ENCODE measurements around the gene SLC41A3.
"Not testable (repeated sequence)": the region's sequence is repeated elsewhere in the genome, so short reads cannot be mapped to it uniquely, and the experiment has no call there.

Gene SLC41A3

DNA sequence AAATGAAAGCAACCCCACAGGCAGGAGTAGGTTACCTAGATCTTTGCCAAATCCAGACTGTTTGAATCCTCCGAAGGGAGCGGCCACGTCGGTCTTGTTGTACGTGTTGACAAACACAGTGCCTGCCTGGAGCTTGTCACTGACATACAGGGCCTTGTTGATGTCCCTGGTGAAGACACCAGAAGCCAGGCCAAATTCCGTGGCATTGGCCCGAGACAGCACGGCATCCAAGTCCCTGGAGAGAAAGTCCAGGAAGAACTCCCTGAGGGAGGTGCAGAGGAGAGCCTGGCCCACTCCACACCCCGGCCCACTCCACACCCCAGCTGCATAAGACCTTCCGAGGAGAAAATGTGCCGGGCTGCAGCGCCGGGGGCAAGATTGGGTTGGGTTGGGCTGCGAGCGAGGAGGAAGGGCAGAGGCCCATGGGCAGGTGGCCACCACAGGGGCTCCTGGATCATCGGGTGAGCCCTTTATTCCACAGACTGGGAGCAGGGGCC lies 21.8 kb upstream of the SLC41A3 start:
- DNase-seq = no peak

DNA sequence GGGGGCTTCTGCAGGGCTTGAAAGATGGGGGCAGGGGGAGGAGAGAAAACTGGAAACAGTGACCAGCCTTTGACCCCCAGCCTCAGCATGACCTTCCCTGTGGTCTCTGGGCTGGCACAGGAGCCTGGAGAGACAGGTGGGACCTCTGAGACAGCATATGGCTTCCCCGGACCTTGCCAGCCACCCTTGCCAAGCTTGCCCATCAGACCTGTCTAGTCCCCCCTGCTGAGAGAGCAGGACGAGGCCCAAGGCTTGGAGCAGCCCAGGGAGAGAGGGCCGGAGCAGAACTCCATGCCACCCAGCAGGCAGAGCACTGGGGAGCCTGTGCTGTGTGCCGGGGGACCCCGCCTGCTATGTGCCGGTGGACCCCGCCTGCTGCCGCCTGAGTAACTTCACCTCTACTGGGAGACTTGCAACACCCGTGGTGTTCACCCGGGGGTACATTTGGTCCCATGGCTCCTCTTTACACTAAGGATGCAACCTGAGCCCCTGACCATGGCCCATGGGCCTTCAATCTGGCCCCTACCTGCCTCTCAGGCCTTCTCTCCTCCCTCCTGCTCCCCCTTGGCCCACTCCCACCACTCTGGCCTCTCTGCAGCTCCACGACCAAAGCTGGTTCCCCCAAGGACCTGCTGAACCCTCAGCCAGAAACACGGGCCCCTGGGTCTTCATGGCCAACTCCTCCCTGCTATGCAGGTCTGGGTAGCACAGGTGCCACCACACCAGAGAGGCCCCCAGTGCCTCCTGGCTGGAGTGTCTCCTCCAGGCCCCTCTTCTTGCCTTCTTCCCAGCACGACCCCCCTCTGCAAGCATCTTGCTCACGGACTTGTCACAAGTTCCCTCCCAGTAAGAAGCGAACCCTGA lies 21.1 kb upstream of the SLC41A3 start:
- DNase-seq = no peak

DNA sequence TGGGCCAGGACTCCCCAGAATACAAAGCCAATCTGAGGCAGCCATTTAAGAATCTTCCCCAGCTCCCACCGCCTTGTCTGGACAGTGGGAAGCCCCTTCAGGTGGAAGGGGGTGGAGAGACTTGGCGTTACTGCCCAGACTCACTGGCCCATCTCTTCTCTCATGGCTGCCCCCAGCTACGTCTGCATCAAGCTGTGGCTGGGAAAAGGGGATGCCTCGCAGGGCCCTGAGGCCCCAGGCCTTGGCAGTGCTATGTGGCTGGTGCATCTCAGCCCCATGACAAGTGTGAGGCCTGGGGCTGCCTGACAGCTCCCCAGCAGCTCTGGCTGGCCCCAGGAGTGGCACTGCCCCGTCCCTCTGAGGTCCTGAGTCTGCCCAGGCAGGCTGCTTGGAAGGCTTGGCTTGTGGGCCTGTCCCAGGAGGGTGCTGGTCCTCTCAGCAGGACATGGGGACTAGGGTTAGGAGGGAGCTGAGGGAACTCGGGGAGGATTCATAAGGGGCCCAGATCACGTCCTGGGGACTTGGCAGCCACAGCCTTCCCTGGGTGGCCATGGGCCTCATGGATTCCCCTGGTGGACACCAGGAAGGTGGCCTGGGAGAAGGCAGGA lies 20.2 kb upstream of the SLC41A3 start:
- DNase-seq = no peak

DNA sequence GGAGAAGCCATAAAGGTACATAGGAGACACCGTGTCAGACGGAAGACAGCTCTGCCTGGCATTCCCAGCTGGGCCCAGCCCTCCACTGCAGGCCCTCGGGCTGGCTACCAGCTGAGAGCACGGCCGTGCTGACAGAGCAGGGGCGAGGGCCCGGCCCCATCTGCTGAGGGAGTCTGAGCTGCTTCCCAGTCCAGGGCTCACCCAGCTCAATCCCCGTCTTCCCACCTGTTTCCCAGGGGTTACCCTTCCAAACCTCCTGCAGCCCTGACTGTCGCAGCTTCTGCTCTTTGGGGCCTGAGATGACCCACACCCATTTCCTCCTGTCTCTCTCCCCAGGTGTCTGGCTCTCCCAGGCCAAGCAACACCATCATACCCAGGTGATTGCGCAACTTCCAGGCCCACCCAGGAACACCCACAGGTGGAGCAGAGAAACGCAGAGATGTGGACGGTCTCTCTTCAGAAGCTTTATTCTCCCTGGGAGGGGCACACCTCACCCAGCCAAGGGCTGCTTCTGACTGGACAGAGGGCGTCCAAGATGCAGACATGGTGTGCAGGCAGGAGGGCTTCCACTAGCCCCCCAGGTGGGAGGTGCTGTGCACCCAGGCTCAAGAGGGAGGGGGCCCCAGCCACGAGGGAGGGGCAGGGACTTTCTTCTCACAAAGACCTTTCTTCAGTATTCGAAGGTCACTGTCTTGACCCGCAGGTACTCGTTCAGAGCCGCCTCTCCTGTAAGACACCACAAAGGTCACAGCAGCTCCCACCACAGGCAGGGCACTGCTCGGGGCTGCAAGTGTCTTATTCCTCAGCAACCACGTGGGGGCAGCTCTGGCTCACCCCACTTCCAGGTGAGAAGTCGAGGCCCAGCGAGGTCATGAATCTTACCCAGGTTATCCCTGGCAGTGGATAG lies 19.4 kb upstream of the SLC41A3 start:
- no peak for DNase-seq

DNA sequence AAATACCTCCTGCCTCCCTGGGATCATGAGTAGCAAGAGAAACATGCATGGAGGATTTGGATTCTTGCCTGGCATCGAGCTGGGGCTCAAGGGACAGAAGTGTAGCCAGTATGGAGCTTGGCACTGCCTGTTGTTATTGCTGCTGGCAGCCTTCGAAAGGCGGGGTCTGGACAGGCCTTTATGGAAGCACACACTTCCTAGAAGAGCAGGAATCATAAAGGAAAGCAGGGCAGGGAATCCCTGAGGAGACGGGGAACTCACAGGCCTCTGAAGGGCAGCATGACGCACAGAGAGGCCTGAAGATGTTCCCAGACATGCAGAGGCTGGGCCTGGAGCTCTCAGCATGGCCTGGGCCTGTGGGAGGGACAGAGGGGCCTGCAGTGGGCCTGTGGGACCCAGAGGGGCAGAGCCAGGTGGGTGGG lies 18.6 kb upstream of the SLC41A3 start:
- DNase-seq = no peak

DNA sequence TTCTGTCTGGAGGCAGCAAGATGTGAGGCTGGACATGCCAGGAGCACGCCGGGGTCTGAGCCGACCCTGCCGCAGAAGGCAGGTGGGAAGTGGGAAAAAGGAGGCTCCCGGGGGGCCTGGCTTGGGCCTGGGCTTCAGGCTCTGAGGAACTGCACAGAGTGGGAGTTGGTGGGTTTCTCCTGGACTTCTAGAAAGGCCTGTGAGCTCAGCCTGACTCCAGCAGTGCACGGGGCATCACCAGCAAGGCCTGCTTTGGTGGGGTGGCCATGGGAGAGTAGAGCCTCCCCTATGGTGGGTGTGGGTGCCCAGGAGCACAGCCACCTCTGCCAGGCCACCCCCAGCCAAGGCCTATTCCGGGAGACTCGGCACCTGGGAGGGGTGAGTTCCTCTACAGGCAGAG lies 18.1 kb upstream of the SLC41A3 start:
- DNase-seq = no peak

DNA sequence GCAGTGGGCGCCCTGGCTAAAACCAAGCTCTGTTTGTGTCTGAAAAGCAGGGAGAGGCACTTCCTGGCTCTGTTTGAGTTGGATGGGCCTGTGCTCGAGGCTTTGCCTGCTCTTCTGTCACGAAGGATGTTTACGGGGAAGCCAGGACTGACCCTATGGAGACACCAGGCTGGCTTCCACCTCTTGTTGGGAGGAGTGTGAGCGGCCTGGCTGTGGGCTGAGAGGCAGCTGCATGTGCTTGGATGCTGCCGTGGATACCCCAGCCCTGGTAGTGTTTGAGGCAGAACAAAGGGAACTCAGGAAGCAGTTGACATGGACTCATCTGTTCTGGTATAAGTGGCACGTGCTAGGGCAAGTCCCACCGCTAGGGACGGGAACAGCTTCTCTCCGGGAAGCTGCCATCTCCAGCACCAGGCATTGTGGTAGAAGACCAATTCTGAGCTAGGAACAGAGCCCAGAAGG lies 17.6 kb upstream of the SLC41A3 start:
- no peak for DNase-seq

DNA sequence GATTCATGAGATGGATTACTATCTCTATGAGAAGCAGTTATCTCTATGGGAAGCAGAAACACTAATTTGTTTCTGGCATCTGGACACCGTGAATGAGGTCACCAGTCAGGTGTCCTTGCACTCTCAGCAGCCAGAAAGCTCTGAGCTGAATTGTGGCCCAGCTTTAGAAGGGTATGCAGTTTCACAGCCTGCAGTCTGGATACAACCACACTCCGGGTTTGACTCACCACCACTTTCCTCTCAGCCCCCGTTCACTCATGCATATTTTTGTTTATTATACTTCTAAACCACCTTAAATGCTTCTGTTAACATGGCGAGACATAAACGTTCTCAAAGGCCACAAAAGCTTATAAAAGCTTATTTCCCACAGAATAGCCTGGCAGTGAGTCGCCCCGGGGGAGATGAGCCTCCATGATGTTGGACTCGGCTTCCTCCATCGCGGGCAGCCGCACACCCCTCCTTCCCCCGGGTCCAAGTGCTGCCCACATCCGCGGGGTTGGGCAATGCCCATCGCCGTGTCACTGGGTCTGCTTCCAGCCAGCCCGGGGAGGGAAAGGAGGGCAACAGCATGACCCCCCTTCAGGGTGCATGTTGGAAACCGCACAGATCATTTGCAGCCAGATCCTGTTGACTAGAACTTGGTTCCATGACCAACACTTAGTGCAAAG lies 16.8 kb upstream of the SLC41A3 start:
- DNase-seq = no peak

DNA sequence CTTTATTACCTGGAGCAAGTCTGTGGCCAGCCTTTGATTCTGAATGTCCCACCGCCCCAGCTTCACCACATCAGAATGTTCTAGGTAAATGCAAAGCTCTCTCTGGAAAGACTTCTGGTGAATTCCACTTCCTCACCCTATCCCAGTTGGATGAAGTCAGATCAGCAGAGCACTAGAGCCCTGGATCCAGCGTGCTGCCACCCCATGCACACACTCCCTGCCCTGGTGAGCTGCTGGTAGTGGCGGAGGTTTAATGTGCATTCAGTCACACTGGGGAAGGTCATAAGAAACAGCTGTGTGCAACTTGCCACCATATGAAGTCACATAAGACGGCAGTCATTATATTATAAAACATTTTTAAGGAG lies 16.3 kb upstream of the SLC41A3 start:
- DNase-seq = no peak

DNA sequence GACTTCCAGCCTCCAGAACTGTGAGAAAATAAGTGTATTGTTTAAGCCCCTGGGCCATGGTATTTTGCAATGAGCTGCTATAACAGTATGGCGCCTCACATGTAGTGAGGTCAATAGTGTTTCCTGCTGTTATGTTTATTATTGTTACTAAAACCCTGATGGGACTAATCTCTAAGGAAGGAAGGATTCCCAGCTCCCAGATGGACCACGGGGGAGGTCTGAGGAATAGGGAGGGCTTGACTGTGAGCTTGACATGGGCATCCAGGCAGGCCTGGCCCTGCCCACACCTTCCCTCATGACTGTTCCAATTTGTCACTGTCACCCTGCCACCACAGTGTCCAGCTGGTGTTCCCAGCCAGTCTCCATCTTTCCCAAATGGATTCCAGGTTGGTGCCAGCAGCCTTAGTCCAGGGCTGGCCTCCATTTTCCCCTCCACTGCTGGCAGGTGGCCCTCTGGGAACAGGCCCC lies 14.5 kb upstream of the SLC41A3 start:
- DNase-seq = no peak

DNA sequence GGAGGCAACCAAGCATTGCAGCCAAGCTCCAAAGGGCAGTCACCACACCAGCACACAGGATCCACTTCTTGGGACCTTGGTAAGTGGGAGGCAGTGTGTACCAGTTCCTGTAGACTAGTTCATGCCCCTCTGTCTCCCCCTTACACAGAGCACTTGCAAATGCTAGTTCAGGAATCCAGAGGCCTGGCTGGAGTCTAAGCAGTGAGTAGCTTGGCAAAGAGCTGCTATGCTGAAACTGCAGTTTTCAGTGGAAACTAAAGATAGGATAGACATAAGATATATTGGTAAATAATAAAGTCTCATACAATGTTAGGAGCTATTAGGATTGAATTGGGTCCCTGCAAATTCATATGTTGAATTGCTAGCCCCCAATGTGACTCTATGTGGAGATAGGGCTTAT lies 13.9 kb upstream of the SLC41A3 start:
- no peak for DNase-seq

DNA sequence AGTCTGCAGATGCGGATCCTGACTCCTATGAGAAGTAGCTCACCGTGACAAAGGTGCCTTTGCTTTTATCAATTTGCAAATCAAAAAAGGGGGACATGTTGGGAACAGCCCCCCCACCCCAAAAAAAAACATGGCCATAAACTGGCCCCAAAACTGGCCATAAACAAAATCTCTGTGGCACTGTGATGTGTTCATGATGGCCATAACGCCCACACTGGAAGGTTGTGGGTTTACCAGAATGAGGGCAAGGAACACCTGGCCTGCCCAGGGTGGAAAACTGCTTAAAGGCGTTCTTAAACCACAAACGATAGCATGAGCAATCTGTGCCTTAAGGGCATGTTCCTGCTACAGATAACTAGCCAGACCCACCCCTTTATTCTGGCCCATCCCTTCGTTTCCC lies 12.3 kb upstream of the SLC41A3 start:
- DNase-seq = not testable (repeated sequence)

DNA sequence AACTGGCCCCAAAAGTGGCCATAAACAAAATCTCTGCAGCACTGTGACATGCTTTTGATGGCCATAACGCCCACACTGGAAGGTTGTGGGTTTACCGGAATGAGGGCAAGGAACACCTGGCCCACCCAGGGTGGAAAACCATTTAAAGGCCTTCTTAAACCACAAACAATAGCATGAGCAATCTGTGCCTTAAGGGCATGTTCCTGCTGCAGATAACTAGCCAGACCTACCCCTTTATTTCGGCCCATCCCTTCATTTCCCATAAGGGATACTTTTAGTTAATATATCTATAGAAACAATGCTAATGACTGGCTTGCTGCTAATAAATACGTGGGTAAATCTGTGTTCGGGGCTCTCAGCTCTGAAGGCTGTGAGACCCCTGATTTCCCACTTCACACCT lies 8.2 kb upstream of the SLC41A3 start:
- DNase-seq = not testable (repeated sequence)

DNA sequence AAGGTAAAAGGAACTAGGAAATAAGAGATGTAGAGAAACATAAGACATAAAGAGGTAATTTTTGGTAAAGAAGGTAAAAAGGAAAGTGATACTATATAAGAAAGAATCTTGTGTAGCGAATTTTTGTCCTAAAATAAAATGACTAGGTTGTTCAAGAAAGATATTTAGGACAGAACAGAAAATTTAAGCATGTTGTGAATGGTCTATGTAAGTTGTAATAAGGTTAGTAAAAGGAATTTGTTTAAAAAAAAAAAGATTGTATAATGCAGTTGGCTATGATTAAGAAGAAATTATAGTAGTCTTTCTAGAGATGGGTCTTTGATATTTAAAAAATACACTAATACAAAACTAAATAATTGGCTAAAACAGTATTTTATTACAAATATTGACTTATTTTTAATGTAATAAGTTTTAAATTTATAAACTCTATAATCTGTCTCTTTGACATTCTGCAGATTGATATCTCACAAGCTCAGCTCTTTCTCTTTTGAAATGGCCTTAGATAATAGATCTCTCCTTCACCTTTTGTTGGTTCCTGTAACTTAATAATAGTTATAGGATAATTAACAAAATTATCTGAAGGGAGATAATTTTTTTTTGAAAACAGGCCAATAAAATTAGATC lies 3.7 kb upstream of the SLC41A3 start:
- no peak for DNase-seq

DNA sequence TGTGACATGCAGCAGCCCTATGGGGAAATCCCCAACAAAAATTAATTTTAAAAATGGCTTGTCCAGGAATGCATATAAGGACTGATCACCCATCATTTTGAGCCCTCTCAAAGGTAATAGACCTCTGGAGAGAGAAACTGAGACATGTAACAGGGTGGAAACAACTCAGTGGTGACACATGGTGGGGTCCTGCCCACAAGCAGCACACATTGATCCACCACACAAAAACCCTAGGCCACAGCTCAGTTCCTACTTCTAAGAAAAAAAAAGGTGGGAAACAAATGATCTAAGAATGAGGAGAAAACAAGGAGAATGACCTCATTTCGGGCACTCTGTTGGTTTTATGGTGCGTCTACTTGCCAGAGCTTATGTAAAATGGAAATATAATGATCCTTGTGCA lies 1.9 kb upstream of the SLC41A3 start:
- no peak for DNase-seq

DNA sequence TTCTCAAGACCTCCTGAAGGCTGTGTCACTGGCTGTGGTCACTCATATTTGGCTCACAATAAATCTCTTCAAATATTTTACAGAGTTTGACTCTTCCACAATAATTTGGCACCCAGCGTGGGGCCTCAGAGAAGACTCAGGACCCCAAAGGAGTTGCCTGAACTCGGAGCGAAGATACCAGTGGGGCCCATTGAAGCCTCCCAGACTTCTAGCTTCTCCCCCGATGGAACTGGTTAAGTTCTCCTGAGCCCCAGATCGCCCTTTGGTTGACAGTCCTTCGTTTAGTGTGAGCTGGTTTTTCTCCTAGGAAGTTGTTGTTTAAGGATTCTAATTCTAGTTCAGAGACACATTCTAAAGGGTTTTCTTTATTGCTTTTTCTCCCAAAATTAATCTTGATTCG lies 1.4 kb upstream of the SLC41A3 start:
- DNase-seq = no peak

DNA sequence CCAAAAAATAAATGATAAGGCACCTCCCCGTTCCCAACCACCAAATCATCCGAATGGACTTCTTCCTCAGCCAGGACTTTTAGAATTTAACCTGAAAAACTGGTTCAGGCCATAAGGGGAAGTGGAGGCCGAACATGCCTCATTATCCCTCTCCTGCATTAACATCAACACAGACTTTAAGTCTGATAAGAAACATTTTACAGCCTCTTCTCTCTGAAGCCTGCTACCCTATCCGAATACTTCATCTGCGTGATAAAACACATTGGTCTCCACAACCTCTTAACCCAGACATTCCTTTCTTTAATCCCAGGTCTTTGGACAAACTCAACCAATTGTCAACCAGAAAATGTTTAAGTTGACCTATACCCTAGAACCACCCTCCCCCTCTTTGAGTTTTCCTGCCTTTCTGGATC lies 850 bp upstream of the SLC41A3 start:
- no peak for DNase-seq

DNA sequence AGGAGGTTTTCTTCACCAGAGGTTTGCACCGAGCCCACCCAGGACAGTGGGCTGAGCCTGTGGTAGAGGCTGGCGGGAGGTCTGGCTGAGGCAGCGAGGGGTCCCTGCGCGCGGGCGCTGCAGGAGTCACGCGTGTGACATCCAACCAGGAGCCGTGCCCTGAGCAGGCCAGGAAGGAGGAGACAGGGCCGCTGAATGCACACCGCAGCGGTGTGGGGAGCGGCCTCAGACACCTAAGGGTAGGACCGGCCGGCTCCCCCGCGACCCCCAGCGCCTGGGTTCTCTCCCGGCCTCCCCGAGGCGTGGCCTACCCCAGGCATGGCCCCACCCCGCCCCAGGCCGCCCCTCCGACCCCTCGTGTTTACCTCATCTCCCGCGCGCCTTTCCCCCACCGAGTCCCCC lies 412 bp downstream of the SLC41A3 start:
- DNase-seq = no peak

DNA sequence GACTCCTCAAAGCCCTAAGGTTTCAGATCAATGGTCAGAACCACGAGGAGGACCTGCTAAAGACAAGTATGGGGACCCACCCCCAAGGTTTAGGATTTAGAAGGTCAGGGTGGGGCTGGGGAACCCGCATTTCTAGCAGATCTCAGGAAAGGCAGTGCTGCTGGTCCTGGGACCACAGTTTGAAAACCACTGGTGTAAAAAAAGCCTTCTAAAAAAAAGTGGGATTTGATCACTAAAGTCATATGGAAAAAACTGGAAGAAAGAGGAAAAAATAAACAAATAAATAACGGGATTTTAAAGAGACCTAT lies 832 bp downstream of the SLC41A3 start:
- no peak for DNase-seq

DNA sequence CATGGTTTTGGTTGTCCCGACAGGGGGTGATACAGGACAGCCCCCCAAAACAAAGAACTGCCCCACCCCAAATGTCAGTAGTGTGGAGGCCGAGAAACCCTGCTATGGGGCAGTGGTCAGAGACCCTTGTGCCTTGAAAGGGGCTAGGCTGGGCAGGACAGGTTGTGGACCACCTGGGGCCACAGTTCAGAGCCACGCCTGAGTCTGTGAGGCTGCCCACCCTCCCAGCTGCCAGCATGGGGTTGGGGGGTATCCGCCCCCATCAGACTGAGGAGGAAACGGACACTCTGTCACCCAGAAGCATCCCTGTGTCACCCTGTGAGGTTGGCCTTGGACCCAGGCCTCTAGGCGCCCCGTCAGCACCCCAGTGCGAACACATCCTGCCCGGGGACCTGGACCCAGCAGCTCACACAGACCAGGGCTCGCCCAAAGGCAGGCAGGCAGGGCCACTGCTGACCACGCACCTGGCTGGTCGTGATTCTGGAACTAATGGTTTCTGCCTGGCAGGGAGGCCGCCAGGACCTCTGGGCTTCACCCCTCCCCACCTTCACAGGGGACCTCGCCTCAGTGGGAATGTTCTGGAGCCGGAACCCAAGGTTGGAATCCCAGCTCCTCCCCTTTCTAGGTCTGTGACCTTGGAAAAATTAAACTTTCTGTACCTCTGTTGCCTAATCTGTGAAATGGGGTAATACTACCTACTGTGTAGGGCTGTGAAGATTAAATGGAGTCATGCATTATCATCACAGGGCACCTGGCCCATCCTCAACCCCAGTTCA lies 1.4 kb downstream of the SLC41A3 start:
- no peak for DNase-seq

DNA sequence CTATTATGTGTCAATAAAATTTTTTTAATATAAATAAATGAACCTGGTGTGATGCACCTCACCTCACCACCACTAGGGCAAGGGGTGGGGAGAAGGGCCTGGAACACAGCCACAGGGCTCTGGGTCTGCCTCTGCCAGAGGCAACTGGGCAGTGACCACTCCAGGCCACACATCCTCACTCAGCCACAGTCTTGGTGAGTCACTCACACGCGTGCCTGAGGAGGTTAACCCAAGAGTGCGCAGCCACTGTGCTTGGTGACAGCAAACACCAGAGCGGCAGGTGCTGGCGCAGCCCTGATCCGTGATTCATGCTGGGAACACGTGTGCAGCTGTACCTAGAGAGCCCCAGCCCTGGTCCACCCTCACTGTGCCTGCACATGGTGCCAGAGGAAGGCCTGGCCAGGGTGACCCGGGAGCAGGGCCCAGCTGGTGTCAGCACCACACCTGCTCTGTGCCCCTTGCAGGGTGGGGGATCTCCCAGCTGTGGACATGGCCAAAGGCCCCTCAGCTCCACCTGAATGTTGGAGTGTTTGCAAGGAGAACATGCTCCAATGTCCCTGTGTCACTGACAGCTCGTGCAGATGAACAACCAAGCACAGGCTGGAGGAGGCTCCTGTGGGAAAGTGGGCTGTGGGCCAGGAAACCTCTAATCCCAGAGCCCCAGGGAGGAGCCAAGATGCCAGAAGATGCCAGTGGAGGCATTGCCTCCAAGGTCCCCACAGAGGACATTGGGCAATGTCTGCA lies 2.1 kb downstream of the SLC41A3 start:
- no peak for DNase-seq

Data from effector CD4-positive, alpha-beta T cell (primary cell).